ENCODE results near the gene CCT8. TPM values are rescaled to one million over a fixed set of nuclear protein-coding genes. Genes with fewer than 3 reads are reported as not detected.

CCT8 gene
- total and polyA plus RNA-seq, 2 of the 8 experiments (the other 6 are each of a cell fraction or from before 2014, with no cell fraction given), result 151 to 319 TPM

DNA sequence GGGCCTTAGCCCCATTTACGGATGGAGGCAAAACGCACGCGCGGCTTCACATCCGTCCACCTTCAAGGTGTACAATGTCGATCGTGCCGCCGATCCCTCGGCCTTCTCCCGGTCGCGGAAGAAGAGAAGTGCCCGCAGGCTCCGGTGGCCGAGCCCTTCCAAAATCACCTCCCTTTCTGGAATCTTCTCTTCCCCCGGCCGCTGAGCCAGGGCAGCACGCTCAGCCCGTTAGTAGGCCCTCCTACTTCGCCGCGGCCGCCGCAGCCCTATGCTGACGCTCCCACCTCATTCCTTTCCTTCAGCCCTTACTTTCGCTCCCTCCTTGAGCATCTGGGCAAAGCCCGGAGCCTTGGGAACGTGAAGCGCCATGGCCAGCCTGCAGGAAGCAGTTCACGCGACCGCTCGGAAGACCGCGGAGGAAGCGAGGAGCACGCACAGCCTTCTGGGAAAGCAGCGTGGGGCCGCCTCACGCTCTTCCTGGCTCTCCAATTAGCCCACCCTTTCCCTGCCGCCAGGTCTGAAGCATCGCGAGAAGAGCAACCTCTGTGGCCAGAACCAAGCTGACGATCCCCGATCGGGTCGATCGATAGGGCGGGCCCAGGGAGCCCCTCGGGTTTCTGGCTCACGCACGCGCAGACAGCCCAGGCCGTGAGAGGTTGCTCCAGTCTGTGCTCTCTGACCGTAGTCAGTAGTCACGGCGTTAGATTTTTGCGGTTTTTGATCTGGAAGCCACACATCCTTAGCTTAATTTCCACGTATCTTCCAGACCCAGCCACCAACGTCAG lies at the start of gene CCT8 (continued):
- TF ChIP-seq EZH2 (IDR thresholded peaks at IDR 0.05; ENCODE audit: low read depth, low read length, severe bottlenecking) (no peak), TAF1 (IDR thresholded peaks at IDR 0.05; ENCODE audit: low read depth, low read length) (peak; percentile 97), CBX8 (IDR thresholded peaks at IDR 0.05; ENCODE audit: borderline replicate concordance, low read depth, low read length) (no peak), BCL11A (IDR thresholded peaks at IDR 0.05; ENCODE audit: low read depth in 2 of 2, low read length in 2 of 2) (no peak), TBP (IDR thresholded peaks at IDR 0.05; ENCODE audit: low read depth, low read length) (peak; percentile 83), EP300 (IDR thresholded peaks at IDR 0.05; ENCODE audit: borderline replicate concordance in 1 of 2, low read depth in 2 of 2, low read length in 2 of 2) (no peak), CHD2 (IDR thresholded peaks at IDR 0.05; ENCODE audit: low read length) (peak; percentile 99), SIRT6 (IDR thresholded peaks at IDR 0.05; ENCODE audit: low read length) (no peak), CEBPB (IDR thresholded peaks at IDR 0.05; ENCODE audit: low read depth, low read length) (no peak), KDM1A (IDR thresholded peaks at IDR 0.05; ENCODE audit: borderline replicate concordance, low read length) (no peak)
- TF ChIP-seq, protein P1, sequence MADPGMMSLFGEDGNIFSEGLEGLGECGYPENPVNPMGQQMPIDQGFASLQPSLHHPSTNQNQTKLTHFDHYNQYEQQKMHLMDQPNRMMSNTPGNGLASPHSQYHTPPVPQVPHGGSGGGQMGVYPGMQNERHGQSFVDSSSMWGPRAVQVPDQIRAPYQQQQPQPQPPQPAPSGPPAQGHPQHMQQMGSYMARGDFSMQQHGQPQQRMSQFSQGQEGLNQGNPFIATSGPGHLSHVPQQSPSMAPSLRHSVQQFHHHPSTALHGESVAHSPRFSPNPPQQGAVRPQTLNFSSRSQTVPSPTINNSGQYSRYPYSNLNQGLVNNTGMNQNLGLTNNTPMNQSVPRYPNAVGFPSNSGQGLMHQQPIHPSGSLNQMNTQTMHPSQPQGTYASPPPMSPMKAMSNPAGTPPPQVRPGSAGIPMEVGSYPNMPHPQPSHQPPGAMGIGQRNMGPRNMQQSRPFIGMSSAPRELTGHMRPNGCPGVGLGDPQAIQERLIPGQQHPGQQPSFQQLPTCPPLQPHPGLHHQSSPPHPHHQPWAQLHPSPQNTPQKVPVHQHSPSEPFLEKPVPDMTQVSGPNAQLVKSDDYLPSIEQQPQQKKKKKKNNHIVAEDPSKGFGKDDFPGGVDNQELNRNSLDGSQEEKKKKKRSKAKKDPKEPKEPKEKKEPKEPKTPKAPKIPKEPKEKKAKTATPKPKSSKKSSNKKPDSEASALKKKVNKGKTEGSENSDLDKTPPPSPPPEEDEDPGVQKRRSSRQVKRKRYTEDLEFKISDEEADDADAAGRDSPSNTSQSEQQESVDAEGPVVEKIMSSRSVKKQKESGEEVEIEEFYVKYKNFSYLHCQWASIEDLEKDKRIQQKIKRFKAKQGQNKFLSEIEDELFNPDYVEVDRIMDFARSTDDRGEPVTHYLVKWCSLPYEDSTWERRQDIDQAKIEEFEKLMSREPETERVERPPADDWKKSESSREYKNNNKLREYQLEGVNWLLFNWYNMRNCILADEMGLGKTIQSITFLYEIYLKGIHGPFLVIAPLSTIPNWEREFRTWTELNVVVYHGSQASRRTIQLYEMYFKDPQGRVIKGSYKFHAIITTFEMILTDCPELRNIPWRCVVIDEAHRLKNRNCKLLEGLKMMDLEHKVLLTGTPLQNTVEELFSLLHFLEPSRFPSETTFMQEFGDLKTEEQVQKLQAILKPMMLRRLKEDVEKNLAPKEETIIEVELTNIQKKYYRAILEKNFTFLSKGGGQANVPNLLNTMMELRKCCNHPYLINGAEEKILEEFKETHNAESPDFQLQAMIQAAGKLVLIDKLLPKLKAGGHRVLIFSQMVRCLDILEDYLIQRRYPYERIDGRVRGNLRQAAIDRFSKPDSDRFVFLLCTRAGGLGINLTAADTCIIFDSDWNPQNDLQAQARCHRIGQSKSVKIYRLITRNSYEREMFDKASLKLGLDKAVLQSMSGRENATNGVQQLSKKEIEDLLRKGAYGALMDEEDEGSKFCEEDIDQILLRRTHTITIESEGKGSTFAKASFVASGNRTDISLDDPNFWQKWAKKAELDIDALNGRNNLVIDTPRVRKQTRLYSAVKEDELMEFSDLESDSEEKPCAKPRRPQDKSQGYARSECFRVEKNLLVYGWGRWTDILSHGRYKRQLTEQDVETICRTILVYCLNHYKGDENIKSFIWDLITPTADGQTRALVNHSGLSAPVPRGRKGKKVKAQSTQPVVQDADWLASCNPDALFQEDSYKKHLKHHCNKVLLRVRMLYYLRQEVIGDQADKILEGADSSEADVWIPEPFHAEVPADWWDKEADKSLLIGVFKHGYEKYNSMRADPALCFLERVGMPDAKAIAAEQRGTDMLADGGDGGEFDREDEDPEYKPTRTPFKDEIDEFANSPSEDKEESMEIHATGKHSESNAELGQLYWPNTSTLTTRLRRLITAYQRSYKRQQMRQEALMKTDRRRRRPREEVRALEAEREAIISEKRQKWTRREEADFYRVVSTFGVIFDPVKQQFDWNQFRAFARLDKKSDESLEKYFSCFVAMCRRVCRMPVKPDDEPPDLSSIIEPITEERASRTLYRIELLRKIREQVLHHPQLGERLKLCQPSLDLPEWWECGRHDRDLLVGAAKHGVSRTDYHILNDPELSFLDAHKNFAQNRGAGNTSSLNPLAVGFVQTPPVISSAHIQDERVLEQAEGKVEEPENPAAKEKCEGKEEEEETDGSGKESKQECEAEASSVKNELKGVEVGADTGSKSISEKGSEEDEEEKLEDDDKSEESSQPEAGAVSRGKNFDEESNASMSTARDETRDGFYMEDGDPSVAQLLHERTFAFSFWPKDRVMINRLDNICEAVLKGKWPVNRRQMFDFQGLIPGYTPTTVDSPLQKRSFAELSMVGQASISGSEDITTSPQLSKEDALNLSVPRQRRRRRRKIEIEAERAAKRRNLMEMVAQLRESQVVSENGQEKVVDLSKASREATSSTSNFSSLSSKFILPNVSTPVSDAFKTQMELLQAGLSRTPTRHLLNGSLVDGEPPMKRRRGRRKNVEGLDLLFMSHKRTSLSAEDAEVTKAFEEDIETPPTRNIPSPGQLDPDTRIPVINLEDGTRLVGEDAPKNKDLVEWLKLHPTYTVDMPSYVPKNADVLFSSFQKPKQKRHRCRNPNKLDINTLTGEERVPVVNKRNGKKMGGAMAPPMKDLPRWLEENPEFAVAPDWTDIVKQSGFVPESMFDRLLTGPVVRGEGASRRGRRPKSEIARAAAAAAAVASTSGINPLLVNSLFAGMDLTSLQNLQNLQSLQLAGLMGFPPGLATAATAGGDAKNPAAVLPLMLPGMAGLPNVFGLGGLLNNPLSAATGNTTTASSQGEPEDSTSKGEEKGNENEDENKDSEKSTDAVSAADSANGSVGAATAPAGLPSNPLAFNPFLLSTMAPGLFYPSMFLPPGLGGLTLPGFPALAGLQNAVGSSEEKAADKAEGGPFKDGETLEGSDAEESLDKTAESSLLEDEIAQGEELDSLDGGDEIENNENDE (IDR thresholded peaks at IDR 0.05; ENCODE audit: insufficient replicate concordance, low read length), result no peak
